Right lobe of liver (tissue), 6 donors: ENCODE data around the gene BRAP. TPM values are rescaled to one million over a fixed set of nuclear protein-coding genes. Genes with fewer than 3 reads are reported as not detected.
"Not testable (repeated sequence)": the region's sequence is repeated elsewhere in the genome, so short reads cannot be mapped to it uniquely, and the experiment has no call there.

Experiments
- ATAC-seq, 4 donors: fragments of 200-7000 bp; cut with Tn5 transposase; one replicate each; pipeline ENCODE4 v1.9.1; 2020; ENCODE audit warnings: mild to moderate bottlenecking in 4 of 4, moderate library complexity in 4 of 4
- DNase-seq, 3 donors: peaks; one replicate each; pipeline ENCODE4 v3.0.0-alpha.2; 2020
- H3K27ac ChIP-seq, 3 donors: fragments of 200-600 bp; one replicate each; pipeline ENCODE4 v1.8.0; 2022
- H3K27me3 ChIP-seq, 2 donors: fragments of 200-600 bp; one replicate each; pipeline ENCODE4 v1.8.0; 2022
- H3K36me3 ChIP-seq, 4 donors: fragments of 200-600 bp; sonication (generic) in 1 of 4; one replicate each; pipeline versions ENCODE4 v1.5.1 to v1.8.0; 2017 to 2022; ENCODE audit warnings: control low read depth in 1 of 4
- H3K4me1 ChIP-seq, 4 donors: fragments of 200-600 bp; sonication (generic) in 1 of 4; one replicate each; pipeline versions ENCODE4 v1.5.1 to v1.8.0; 2017 to 2022; ENCODE audit warnings: control low read depth in 1 of 4
- H3K4me3 ChIP-seq, 3 donors: fragments of 200-600 bp; one replicate each; pipeline ENCODE4 v1.8.0; 2022
- H3K9me3 ChIP-seq, 4 donors: fragments of 200-600 bp; sonication (generic) in 1 of 4; one replicate each; pipeline versions ENCODE4 v1.5.1 to v1.8.0; 2017 to 2022; ENCODE audit warnings: control low read depth in 1 of 4
- POLR2A ChIP-seq: fragments of 450-650 bp; IDR thresholded peaks from one replicate; pipeline ENCODE4 v1.6.1; 2017; ENCODE audit warnings: antibody characterized with exemption, mild to moderate bottlenecking
- WGBS: methylation state at CpG from one replicate; pipeline ENCODE4 v1.1.6; 2018; ENCODE audit warnings: low coverage, low lambda C conversion rate; ENCODE audit not compliant: insufficient coverage; ENCODE audit errors: missing lambda C conversion rate; 5-methylcytosine and 5-hydroxymethylcytosine counted together
- intact Hi-C, 2 donors: fragments of 100-400 bp; cut with DNase I; formaldehyde crosslinking; loops; one replicate each; pipeline versions ENCODE4 v1.11.2 to v1.14.1; 2022
- total RNA-seq, 6 experiments: library from RNA; depleted of rRNA in 2 of 6; stranded (reverse); fragments of >200 nt in 2 of 6; fragmentation: NEBNext Ultra II Directional in 3 of 6; extraction: Animal tissue kit (Norgen Biotek cat#: 25700) in 3 of 6; gene quantifications; one replicate each; pipeline versions ENCODE4 v1.1.0 to v1.2.4, GENCODE V29; 2016 to 2023
- TF ChIP-seq, protein P1 (sequence below), 4 donors: fragments of 200-600 bp in 3 of 4; fragments of 450-650 bp in 1 of 4; IDR thresholded peaks; one replicate each; pipeline versions ENCODE4 v1.5.1 to v1.8.0; 2016 to 2022; ENCODE audit warnings: antibody characterized with exemption in 4 of 4, mild to moderate bottlenecking in 2 of 4
- donor health status: DM: no; HTN: yes; CAD: no.
- donor health status: DM: no; HTN: no; CAD: no.
- donor health status: DM: no; HTN: no; CAD: no.
- donor health status: DM: no; HTN: yes; CAD: no.
- donor health status: DM: no; HTN: yes; CAD: no.

Gene BRAP
- total RNA-seq, 6 experiments from 2014 or later = 5.3 to 8.1 (median 7.5) TPM

DNA sequence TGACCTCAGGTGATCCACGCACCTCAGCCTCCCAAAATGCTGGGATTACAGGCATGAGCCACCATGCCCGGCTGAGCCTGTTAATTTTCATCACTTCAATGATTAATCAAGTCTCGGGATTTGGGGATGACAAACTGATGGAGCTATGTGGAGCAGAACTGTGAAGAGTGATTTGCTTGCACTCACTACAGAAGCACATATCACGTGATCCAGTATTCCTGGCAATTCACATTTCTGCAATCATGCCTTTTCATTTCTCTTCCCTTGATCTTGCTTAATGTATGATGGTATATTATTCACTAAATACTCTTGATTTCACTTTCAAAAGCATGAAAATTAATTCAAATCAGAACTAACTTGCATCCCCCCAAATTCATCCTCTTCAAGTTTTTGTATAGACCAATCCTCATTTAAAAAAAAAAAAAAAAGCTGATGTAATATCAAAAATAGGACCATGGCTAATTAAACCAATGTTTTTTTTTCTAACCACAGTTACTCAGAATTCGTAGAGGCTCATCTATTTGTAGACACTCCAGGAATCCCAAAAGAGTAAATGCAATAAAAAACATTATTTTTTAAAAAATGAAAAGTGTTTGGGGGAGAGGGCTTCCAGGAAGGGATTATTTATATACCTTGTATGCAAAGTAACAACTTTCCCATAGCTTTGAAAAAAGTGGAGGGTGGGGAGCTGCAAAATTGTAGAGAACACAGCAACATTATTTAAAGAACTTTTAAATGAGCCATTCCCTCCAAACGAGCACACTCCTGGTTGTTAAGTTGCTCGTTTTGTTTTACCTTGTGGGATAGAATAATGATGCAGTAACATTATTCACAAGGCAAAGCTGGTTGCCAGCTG is 79.6 kb downstream of the BRAP start:
- DNase-seq (no peak), ATAC-seq (no peak)
- no peaks in the 10 kb centered on the region for H3K9me3 ChIP-seq
- H3K27me3 ChIP-seq = no peaks in the 10 kb centered on the region
- no peaks in the 10 kb centered on the region for H3K36me3 ChIP-seq
- H3K4me3 ChIP-seq = no peak overlapping the region
- H3K4me1 ChIP-seq = no peaks in the 10 kb centered on the region
- TF ChIP-seq, protein P1, sequence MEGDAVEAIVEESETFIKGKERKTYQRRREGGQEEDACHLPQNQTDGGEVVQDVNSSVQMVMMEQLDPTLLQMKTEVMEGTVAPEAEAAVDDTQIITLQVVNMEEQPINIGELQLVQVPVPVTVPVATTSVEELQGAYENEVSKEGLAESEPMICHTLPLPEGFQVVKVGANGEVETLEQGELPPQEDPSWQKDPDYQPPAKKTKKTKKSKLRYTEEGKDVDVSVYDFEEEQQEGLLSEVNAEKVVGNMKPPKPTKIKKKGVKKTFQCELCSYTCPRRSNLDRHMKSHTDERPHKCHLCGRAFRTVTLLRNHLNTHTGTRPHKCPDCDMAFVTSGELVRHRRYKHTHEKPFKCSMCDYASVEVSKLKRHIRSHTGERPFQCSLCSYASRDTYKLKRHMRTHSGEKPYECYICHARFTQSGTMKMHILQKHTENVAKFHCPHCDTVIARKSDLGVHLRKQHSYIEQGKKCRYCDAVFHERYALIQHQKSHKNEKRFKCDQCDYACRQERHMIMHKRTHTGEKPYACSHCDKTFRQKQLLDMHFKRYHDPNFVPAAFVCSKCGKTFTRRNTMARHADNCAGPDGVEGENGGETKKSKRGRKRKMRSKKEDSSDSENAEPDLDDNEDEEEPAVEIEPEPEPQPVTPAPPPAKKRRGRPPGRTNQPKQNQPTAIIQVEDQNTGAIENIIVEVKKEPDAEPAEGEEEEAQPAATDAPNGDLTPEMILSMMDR (IDR thresholded peaks at IDR 0.05) = no peak
- TF ChIP-seq POLR2A = no peak
- no peak overlapping the region for H3K27ac ChIP-seq
- WGBS = 83% methylated on average over 7 of the region's 7 CpGs
- intact Hi-C loops = no loop called here

DNA sequence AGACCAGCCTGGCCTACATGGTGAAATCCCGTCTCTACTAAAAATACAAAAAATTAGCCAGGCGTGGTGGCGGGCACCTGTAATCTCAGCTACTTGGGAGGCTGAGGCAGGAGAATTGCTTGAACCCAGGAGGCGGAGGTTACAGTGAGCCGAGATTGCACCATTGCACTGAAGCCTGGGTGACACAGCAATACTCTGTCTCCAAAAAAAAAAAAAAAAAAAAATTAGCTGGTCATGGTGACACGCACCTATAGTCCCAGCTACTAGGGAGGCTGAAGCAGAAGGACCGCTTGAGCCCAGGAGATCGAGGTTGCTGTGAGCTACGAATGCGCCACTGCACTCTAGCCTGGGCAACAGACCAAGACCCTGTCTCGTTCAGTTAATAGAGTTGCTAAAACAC is 82.9 kb downstream of the BRAP start:
- 95% methylated on average over 11 of the region's 11 CpGs for WGBS
- not testable (repeated sequence) for H3K27me3 ChIP-seq

DNA sequence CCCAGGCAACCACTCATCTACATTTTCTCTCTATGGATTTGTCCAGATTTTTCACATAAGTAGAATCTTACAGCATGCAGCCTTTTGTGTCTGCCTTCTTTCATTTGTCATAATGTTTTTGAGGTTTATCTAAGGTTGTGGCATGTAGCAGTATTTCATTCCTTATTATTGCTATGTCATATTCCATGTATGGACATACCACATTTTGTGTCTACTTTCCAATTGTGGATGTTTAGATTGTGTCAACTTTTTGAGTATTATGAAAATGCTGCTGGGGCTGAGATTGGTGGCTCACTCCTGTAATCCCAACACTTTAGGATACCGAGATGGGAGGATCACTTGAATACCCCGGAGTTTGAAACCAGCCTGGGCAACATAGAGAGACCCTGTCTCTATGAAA is 83.4 kb downstream of the BRAP start:
- intact Hi-C loops = no loop called here

More for the DNA sequence above, 82.9 kb downstream of the BRAP start:
- H3K27ac ChIP-seq, intact Hi-C loops, H3K9me3 ChIP-seq, H3K4me3 ChIP-seq, H3K36me3 ChIP-seq, H3K4me1 ChIP-seq, ATAC-seq: not testable (repeated sequence)
- peak in 1 of 3 donors; percentile 2 for DNase-seq

DNA sequence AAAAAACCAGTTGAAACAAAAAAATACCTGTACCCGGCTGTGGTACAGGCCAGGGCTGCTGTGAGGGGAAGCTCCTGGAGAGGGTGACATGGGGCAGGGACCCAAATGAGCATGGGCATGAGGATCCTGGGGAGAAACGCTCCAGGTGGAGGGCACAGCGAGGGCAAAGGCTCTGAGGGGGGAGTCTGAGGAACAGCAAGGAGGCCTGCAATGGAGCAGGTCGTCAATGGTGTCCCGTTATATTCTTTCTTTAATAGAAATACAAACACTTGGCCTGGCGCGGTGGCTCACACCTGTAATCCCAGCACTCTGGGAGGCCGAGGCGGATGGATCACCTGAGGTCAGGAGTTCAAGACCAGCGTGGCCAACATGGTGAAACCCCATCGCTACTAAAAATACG is 84.8 kb downstream of the BRAP start:
- DNase-seq = peak in 1 of 3 donors; percentile 48
- 75% methylated on average over 9 of the region's 12 CpGs for WGBS
- H3K36me3 ChIP-seq, H3K27me3 ChIP-seq, ATAC-seq, intact Hi-C loops, H3K9me3 ChIP-seq: not testable (repeated sequence)
- Histone ChIP-seq H3K4me1 (peaks cover 0 to 19% (median 3%) of the 10 kb centered on the region in 4 donors), H3K27ac (peak overlapping the region in 2 of 3 donors; percentile 93 to 99), H3K4me3 (peak overlapping the region in 1 of 3 donors; percentile 94)

More for the DNA sequence above, 83.4 kb downstream of the BRAP start:
- no peak overlapping the region for H3K4me3 ChIP-seq
- TF ChIP-seq, protein P1 (IDR thresholded peaks at IDR 0.05) = no peak
- TF ChIP-seq POLR2A = no peak
- H3K27me3 ChIP-seq = no peaks in the 10 kb centered on the region
- peaks cover 0 to 9% (median 0%) of the 10 kb centered on the region in 4 donors for H3K4me1 ChIP-seq
- WGBS = 100% methylated on average over 1 of the region's 2 CpGs
- no peaks in the 10 kb centered on the region for H3K9me3 ChIP-seq
- H3K36me3 ChIP-seq = no peaks in the 10 kb centered on the region
- DNase-seq (no peak), ATAC-seq (no peak)
- no peak overlapping the region for H3K27ac ChIP-seq

DNA sequence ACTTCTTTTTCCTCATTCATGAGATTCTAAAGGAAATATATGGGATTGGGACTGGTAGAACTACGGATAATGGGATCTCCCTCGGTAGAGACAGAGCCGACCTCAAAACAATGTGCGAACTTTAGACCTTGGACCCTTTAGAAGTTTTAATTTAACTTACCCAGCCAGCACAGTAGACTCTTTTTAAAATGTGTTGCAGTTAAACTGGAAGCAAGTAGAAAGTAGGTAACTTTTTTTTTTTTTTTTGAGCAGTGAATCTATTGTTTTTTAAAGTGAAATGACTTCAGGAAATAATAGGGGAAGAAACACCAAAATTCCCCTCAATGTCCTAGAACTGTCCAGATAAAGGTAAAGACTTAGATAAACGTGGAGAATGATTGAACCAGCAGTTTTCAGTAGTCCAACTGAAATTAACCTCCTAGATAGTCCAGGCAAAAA is 85.5 kb downstream of the BRAP start:
- peak overlapping the region; percentile 76 to 94 (median 80) for H3K4me3 ChIP-seq
- H3K27ac ChIP-seq = peak overlapping the region; percentile 91 to 99 (median 93)
- intact Hi-C loops = no loop called here
- WGBS = 2% methylated on average over 5 of the region's 5 CpGs
- no peaks in the 10 kb centered on the region for H3K36me3 ChIP-seq
- peak; percentile 53 to 66 (median 58) for ATAC-seq
- peaks cover 0 to 26% (median 6%) of the 10 kb centered on the region in 4 donors for H3K4me1 ChIP-seq
- no peaks in the 10 kb centered on the region for H3K27me3 ChIP-seq
- H3K9me3 ChIP-seq = no peaks in the 10 kb centered on the region
- TF ChIP-seq, protein P1 (IDR thresholded peaks at IDR 0.05) = no peak
- TF ChIP-seq POLR2A = no peak
- DNase-seq = no peak
